ENCODE data around the gene PHGDH. TPM values are rescaled to one million over a fixed set of nuclear protein-coding genes. Genes with fewer than 3 reads are reported as not detected.

Gene PHGDH
- total and polyA plus RNA-seq, 2 of the 13 experiments (the other 11 are each of a cell fraction or from before 2014, with no cell fraction given) = 95.8 to 133 TPM

GRCh38 chr1:119743776-119744597, 32.3 kb downstream of the PHGDH start (continued):
- TF ChIP-seq TERF1 (CRISPR knock-in tag; IDR thresholded peaks at IDR 0.05) = no peak
- no peak for TF ChIP-seq ZNF616 (CRISPR knock-in tag; IDR thresholded peaks at IDR 0.05; ENCODE audit: low read depth)
- no peak for TF ChIP-seq FOXP1 (IDR thresholded peaks at IDR 0.05)
- TF ChIP-seq FOXP1 (CRISPR knock-in tag; IDR thresholded peaks at IDR 0.05) = peak; percentile 17; the same call in 1 of the 2 replicates
- peak; percentile 16; the same call in 1 of the 2 replicates for TF ChIP-seq ZNF598 (CRISPR knock-in tag; IDR thresholded peaks at IDR 0.05; ENCODE audit: borderline replicate concordance)
- no peak for TF ChIP-seq ZKSCAN8 (CRISPR knock-in tag; IDR thresholded peaks at IDR 0.05; ENCODE audit: borderline replicate concordance)
- TF ChIP-seq RORA (CRISPR knock-in tag; IDR thresholded peaks at IDR 0.05) = no peak
- 0 out of 2 replicates have a peak, but pooled peaks have one; percentile 23 for TF ChIP-seq ARID3A (IDR thresholded peaks at IDR 0.05; ENCODE audit: low read depth, low read length)
- TF ChIP-seq ZNF737 (CRISPR knock-in tag; IDR thresholded peaks at IDR 0.05; ENCODE audit: borderline replicate concordance) = no peak
- TF ChIP-seq SIN3B (IDR thresholded peaks at IDR 0.05; ENCODE audit: low read length) = no peak
- TF ChIP-seq SATB2 (CRISPR knock-in tag; IDR thresholded peaks at IDR 0.05) = no peak; the same call in 1 of the 2 replicates
- TF ChIP-seq LRRFIP1 (CRISPR knock-in tag; conservative IDR thresholded peaks at IDR 0.05) = no peak
- 0 out of 2 replicates have a peak, but pooled peaks have one; percentile 40 for TF ChIP-seq DNMT1 (CRISPR knock-in tag; IDR thresholded peaks at IDR 0.05)
- peak; percentile 25; the same call in 1 of the 2 replicates for TF ChIP-seq THAP11 (CRISPR knock-in tag; IDR thresholded peaks at IDR 0.05)
- no peak for TF ChIP-seq ZNF75D (CRISPR knock-in tag; IDR thresholded peaks at IDR 0.05; ENCODE audit: borderline replicate concordance)
- TF ChIP-seq CREB3 (CRISPR knock-in tag; IDR thresholded peaks at IDR 0.05) = no peak
- no peak for TF ChIP-seq SUZ12 (IDR thresholded peaks at IDR 0.05; ENCODE audit: low read depth, low read length)
- no peak for TF ChIP-seq ZNF121 (CRISPR knock-in tag; IDR thresholded peaks at IDR 0.05)
- no peak for TF ChIP-seq ZNF136 (CRISPR knock-in tag; IDR thresholded peaks at IDR 0.05; ENCODE audit: low read depth)
- TF ChIP-seq NFIB (CRISPR knock-in tag; IDR thresholded peaks at IDR 0.05; ENCODE audit: borderline replicate concordance) = no peak
- no peak for TF ChIP-seq ZNF232 (CRISPR knock-in tag; IDR thresholded peaks at IDR 0.05; ENCODE audit: borderline replicate concordance)

Measured in HepG2 (cell line).